Measurements from ENCODE around the gene RAD54L.

DNA sequence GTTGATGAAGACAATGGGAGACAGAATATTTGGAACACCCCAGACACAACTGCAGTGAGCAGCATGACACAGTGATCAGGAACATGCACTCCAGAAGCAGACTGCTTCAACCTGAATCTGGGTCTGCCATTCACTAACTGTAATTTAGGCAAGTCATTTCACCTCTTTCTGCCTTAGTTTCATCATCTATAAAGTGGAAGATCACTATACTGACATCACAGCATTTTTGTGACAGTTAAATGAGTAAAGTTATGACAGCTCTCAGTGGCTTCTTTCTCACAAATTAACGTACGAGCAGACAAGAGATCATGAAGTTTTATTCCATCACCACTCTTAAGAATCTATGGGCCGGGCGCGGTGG is 41.6 kb downstream of the RAD54L start:
- TF ChIP-seq, protein P1, sequence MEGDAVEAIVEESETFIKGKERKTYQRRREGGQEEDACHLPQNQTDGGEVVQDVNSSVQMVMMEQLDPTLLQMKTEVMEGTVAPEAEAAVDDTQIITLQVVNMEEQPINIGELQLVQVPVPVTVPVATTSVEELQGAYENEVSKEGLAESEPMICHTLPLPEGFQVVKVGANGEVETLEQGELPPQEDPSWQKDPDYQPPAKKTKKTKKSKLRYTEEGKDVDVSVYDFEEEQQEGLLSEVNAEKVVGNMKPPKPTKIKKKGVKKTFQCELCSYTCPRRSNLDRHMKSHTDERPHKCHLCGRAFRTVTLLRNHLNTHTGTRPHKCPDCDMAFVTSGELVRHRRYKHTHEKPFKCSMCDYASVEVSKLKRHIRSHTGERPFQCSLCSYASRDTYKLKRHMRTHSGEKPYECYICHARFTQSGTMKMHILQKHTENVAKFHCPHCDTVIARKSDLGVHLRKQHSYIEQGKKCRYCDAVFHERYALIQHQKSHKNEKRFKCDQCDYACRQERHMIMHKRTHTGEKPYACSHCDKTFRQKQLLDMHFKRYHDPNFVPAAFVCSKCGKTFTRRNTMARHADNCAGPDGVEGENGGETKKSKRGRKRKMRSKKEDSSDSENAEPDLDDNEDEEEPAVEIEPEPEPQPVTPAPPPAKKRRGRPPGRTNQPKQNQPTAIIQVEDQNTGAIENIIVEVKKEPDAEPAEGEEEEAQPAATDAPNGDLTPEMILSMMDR (IDR thresholded peaks at IDR 0.05; ENCODE audit: poor library complexity), result no peak
- TF ChIP-seq EZH2 (IDR thresholded peaks at IDR 0.05; ENCODE audit: borderline replicate concordance), result no peak

Measured in hepatocyte (in vitro differentiated cells).